Loucy (cell line): ENCODE data around the gene KLKB1.

Source experiments
- EZH2phosphoT487 ChIP-seq: fragments of 200-600 bp; IDR thresholded peaks from 2 replicates; pipeline ENCODE4 v1.6.1; 2018; ENCODE audit warnings: antibody characterized with exemption, mild to moderate bottlenecking, moderate library complexity, borderline replicate concordance
- TF ChIP-seq, protein P1 (sequence below): fragments of 200-600 bp; sonication (generic); conservative IDR thresholded peaks from 2 replicates; pipeline ENCODE4 v1.5.1; 2014; ENCODE audit warnings: mild to moderate bottlenecking, antibody characterized with exemption, low read length

DNA sequence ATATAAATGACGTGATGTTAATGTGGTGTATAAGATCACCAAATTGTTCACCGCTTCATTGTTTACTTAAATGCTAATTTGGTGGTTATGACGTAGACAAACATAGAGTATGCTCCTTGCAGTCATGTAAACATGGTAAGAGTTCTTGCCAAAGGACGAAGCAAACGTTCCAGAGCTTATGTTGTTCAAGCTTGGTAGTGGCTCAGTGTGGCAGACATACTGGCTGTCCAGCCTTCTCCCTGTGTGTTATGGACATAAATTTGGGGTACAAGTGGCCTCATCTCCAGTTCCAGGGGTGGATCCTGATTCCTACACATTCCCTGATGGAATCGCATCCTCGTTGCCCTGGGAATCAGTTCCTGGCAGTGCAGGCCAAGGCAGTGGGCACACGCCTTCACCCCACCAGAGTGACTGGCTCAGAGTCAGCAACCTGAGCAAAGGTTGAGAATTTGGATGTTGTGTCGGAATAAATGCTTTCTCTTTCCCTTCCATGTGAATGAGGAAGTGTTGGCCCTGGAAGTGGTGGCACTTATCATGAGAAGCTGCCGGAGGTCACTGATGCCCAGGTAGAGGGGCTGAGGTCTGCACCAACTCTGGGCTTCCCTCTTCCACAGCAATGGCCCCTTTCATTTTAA is 64.1 kb downstream of the KLKB1 start:
- TF ChIP-seq, protein P1, sequence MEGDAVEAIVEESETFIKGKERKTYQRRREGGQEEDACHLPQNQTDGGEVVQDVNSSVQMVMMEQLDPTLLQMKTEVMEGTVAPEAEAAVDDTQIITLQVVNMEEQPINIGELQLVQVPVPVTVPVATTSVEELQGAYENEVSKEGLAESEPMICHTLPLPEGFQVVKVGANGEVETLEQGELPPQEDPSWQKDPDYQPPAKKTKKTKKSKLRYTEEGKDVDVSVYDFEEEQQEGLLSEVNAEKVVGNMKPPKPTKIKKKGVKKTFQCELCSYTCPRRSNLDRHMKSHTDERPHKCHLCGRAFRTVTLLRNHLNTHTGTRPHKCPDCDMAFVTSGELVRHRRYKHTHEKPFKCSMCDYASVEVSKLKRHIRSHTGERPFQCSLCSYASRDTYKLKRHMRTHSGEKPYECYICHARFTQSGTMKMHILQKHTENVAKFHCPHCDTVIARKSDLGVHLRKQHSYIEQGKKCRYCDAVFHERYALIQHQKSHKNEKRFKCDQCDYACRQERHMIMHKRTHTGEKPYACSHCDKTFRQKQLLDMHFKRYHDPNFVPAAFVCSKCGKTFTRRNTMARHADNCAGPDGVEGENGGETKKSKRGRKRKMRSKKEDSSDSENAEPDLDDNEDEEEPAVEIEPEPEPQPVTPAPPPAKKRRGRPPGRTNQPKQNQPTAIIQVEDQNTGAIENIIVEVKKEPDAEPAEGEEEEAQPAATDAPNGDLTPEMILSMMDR, result no peak
- no peak for TF ChIP-seq EZH2phosphoT487
